K562 (cell line): ENCODE data around the gene RFX7. TPM values are rescaled to one million over a fixed set of nuclear protein-coding genes. Genes with fewer than 3 reads are reported as not detected.

Experiments used
- BDP1 ChIP-seq: IDR thresholded peaks from 3 replicates; pipeline ENCODE4 v1.6.1; 2011; ENCODE audit not compliant: insufficient read length, insufficient read depth
- EZH2 ChIP-seq: IDR thresholded peaks from 2 replicates; pipeline ENCODE4 v1.6.1; 2012; ENCODE audit warnings: low read depth, mild to moderate bottlenecking, inconsistent platforms, low read length, borderline replicate concordance
- FOXK2 ChIP-seq, 2 experiments: fragments of 450-650 bp; IDR thresholded peaks in 1 of 2; conservative IDR thresholded peaks in 1 of 2; 2 replicates each; pipeline ENCODE4 v1.6.1; 2016; ENCODE audit warnings: low read depth in 2 of 2, mild to moderate bottlenecking in 1 of 2
- KAT8 ChIP-seq: fragments of 450-650 bp; IDR thresholded peaks from 2 replicates; pipeline ENCODE4 v1.6.1; 2016; ENCODE audit warnings: low read depth, mild to moderate bottlenecking
- LARP7 ChIP-seq: fragments of 450-650 bp; IDR thresholded peaks from 2 replicates; pipeline ENCODE4 v1.6.1; 2016
- LCOR ChIP-seq: sonication (generic); formaldehyde crosslinking; IDR thresholded peaks from 2 replicates; pipeline ENCODE4 v1.8.0; 2022; ENCODE audit warnings: mild to moderate bottlenecking, missing genetic modification reagents
- NELFE ChIP-seq: IDR thresholded peaks from 2 replicates; pipeline ENCODE4 v1.6.1; 2011; ENCODE audit warnings: mild to moderate bottlenecking; ENCODE audit not compliant: insufficient read depth, insufficient read length
- NR4A1 ChIP-seq, 2 experiments: fragments of 250-450 bp in 1 of 2; fragments of 450-650 bp in 1 of 2; sonication (Bioruptor Pico) in 1 of 2; IDR thresholded peaks; 2 replicates each; pipeline versions ENCODE4 v1.4.0 to v1.6.1; 2016 to 2020; ENCODE audit warnings: mild to moderate bottlenecking in 2 of 2, missing compliant biosample characterization in 1 of 2, missing genetic modification characterization in 1 of 2, moderate library complexity in 1 of 2
- POLR2AphosphoS5 ChIP-seq: IDR thresholded peaks from 2 replicates; pipeline ENCODE4 v1.6.1; 2011; ENCODE audit warnings: mild to moderate bottlenecking, low read depth, low read length, moderate library complexity; ENCODE audit not compliant: control insufficient read depth, insufficient read depth
- PTBP1 ChIP-seq: fragments of 200-400 bp; formaldehyde crosslinking; IDR thresholded peaks from 2 replicates; pipeline ENCODE4 v1.6.1; 2017; ENCODE audit warnings: low read depth, low read length
- RBM22 ChIP-seq: fragments of 200-400 bp; formaldehyde crosslinking; IDR thresholded peaks from 2 replicates; pipeline ENCODE4 v1.6.1; 2018; ENCODE audit warnings: low read length, low read depth; ENCODE audit not compliant: poor library complexity, severe bottlenecking
- SAP30 ChIP-seq: fragments of 200-600 bp; sonication (generic); IDR thresholded peaks from 2 replicates; pipeline ENCODE4 v1.6.1; 2012; ENCODE audit warnings: borderline replicate concordance, low read depth, mild to moderate bottlenecking, moderate library complexity, low read length, control low read depth, inconsistent platforms; ENCODE audit not compliant: insufficient read depth, poor library complexity, severe bottlenecking
- ZNF239 ChIP-seq: fragments of 250-450 bp; sonication (Bioruptor Pico); IDR thresholded peaks from 2 replicates; pipeline ENCODE4 v1.4.0; 2020; ENCODE audit warnings: mild to moderate bottlenecking
- polyA plus RNA-seq, 8 experiments: library from polyadenylated mRNA; depleted of rRNA in 4 of 8; stranded (reverse) in 5 of 8; unstranded in 3 of 8; fragments of >200 nt; fragmentation: Nextera tagmentation in 2 of 8; fragmentation: Illumina TruSeq in 1 of 8; extraction: Ambion mirVana in 2 of 8; extraction: Trizol in 1 of 8; gene quantifications; 2 replicates each; pipeline versions ENCODE4 v1.2.1 to v1.2.3, GENCODE V29; 2011 to 2014; ENCODE audit warnings: inconsistent platforms in 1 of 8, missing spikeins in 1 of 8
- total RNA-seq, 7 experiments: library from RNA; depleted of rRNA in 6 of 7; stranded (reverse); fragments of >200 nt in 6 of 7; fragmentation: Illumina TruSeq in 2 of 7; extraction: Trizol in 2 of 7; gene quantifications; 2 replicates each; pipeline versions ENCODE4 v1.2.1 to v1.2.3, GENCODE V29; 2011 to 2021; ENCODE audit warnings: low replicate concordance in 1 of 7
- TF ChIP-seq, protein P1 (sequence below): sonication (generic); formaldehyde crosslinking; IDR thresholded peaks from 2 replicates; pipeline ENCODE4 v1.8.0; 2023; ENCODE audit warnings: mild to moderate bottlenecking, missing genetic modification reagents
- TF ChIP-seq, protein P2 (sequence below): sonication (generic); formaldehyde crosslinking; IDR thresholded peaks from 2 replicates; pipeline ENCODE4 v1.8.0; 2022; ENCODE audit warnings: missing genetic modification reagents, mild to moderate bottlenecking, borderline replicate concordance
- TF ChIP-seq, protein P3 (sequence below): fragments of 250-450 bp; sonication (Bioruptor Pico); IDR thresholded peaks from 2 replicates; pipeline ENCODE4 v1.8.0; 2021; ENCODE audit warnings: moderate library complexity, mild to moderate bottlenecking, inconsistent platforms
- TF ChIP-seq, protein P4 (sequence below): IDR thresholded peaks from 3 replicates; pipeline ENCODE4 v1.6.1; 2011; ENCODE audit warnings: borderline replicate concordance, mild to moderate bottlenecking; ENCODE audit not compliant: insufficient read length, insufficient read depth
- TF ChIP-seq, protein P5 (sequence below): fragments of 250-450 bp; sonication (Bioruptor Pico); IDR thresholded peaks from 2 replicates; pipeline ENCODE4 v1.5.0; 2022; ENCODE audit warnings: mild to moderate bottlenecking

The RFX7 gene
- total and polyA plus RNA-seq, 9 of the 15 experiments (the other 6 are each of a cell fraction or from before 2014, with no cell fraction given) = 2.4 to 17.9 (median 6.3) TPM

DNA sequence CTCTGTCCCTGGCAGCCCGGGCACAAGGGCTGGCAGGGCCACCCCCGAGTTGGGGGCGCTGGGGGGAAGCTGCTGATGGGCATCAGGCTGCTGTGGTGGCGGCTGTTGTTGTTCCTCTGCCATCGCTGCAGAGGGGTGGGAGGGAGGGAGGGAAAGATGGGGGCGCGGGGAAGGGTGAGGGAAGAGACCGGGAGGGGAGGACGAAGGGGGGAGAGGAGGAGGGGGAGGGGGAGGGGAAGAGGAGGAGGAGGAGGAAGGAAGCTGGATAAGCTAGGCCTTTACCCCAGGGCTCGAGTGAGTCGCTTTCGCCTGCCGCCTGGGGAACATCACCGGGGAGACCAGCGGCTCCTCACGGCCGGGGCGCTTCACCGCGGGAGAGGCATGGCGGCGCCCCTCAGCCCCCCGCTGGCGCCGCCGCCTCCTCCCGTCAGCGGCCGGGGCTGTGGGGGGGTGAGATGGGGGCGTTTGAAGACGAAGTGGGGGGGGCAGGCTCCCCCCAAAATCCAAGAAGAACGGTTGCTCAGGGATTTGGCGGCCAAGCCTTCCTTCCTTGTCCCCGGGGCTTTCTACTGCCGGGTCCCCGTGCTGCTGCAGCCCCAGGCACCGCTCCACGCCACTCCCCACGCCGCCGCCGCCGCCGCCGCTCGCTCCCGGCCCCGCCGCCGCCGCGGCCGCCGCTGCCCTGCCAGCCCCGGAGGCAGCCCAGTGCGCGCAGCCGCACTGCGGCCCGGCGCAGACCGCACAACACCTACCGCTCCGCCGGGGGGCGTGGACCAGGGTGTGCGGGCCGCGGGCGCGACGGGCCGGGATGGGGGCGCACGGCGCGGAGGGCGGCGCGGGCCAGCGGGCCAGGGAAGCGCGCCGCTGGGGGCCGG is at the start of gene RFX7 (continued):
- TF ChIP-seq, protein P1, sequence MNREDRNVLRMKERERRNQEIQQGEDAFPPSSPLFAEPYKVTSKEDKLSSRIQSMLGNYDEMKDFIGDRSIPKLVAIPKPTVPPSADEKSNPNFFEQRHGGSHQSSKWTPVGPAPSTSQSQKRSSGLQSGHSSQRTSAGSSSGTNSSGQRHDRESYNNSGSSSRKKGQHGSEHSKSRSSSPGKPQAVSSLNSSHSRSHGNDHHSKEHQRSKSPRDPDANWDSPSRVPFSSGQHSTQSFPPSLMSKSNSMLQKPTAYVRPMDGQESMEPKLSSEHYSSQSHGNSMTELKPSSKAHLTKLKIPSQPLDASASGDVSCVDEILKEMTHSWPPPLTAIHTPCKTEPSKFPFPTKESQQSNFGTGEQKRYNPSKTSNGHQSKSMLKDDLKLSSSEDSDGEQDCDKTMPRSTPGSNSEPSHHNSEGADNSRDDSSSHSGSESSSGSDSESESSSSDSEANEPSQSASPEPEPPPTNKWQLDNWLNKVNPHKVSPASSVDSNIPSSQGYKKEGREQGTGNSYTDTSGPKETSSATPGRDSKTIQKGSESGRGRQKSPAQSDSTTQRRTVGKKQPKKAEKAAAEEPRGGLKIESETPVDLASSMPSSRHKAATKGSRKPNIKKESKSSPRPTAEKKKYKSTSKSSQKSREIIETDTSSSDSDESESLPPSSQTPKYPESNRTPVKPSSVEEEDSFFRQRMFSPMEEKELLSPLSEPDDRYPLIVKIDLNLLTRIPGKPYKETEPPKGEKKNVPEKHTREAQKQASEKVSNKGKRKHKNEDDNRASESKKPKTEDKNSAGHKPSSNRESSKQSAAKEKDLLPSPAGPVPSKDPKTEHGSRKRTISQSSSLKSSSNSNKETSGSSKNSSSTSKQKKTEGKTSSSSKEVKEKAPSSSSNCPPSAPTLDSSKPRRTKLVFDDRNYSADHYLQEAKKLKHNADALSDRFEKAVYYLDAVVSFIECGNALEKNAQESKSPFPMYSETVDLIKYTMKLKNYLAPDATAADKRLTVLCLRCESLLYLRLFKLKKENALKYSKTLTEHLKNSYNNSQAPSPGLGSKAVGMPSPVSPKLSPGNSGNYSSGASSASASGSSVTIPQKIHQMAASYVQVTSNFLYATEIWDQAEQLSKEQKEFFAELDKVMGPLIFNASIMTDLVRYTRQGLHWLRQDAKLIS (CRISPR knock-in tag) = no peak
- TF ChIP-seq NELFE (no peak), KAT8 (no peak), LCOR (no peak), PTBP1 (no peak), NR4A1 (CRISPR knock-in tag; IDR thresholded peaks at IDR 0.05) (no peak), NR4A1 (tag; IDR thresholded peaks at IDR 0.05) (no peak), FOXK2 (conservative IDR thresholded peaks at IDR 0.05 in 1 of 2, IDR thresholded peaks at IDR 0.05 in 1 of 2; ENCODE audit: low read depth in 2 of 2) (no peak), RBM22 (no peak), SAP30 (no peak), EZH2 (no peak), POLR2AphosphoS5 (no peak; the same call in 1 of the 2 replicates), BDP1 (no peak), LARP7 (no peak), ZNF239 (no peak)
- TF ChIP-seq, protein P2, sequence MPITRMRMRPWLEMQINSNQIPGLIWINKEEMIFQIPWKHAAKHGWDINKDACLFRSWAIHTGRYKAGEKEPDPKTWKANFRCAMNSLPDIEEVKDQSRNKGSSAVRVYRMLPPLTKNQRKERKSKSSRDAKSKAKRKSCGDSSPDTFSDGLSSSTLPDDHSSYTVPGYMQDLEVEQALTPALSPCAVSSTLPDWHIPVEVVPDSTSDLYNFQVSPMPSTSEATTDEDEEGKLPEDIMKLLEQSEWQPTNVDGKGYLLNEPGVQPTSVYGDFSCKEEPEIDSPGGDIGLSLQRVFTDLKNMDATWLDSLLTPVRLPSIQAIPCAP (CRISPR knock-in tag) = no peak
- TF ChIP-seq, protein P3, sequence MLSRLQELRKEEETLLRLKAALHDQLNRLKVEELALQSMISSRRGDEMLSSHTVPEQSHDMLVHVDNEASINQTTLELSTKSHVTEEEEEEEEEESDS (CRISPR knock-in tag) = no peak
- TF ChIP-seq, protein P4, sequence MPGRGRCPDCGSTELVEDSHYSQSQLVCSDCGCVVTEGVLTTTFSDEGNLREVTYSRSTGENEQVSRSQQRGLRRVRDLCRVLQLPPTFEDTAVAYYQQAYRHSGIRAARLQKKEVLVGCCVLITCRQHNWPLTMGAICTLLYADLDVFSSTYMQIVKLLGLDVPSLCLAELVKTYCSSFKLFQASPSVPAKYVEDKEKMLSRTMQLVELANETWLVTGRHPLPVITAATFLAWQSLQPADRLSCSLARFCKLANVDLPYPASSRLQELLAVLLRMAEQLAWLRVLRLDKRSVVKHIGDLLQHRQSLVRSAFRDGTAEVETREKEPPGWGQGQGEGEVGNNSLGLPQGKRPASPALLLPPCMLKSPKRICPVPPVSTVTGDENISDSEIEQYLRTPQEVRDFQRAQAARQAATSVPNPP = no peak
- TF ChIP-seq, protein P5, sequence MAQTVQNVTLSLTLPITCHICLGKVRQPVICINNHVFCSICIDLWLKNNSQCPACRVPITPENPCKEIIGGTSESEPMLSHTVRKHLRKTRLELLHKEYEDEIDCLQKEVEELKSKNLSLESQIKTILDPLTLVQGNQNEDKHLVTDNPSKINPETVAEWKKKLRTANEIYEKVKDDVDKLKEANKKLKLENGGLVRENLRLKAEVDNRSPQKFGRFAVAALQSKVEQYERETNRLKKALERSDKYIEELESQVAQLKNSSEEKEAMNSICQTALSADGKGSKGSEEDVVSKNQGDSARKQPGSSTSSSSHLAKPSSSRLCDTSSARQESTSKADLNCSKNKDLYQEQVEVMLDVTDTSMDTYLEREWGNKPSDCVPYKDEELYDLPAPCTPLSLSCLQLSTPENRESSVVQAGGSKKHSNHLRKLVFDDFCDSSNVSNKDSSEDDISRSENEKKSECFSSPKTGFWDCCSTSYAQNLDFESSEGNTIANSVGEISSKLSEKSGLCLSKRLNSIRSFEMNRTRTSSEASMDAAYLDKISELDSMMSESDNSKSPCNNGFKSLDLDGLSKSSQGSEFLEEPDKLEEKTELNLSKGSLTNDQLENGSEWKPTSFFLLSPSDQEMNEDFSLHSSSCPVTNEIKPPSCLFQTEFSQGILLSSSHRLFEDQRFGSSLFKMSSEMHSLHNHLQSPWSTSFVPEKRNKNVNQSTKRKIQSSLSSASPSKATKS (CRISPR knock-in tag) = no peak
